Right hindlimb (tissue), 1 donor: Measurements from ENCODE around the gene ING4.
A peak's percentile ranks its signal among the peaks of the same experiment; 100 is the strongest.

Experiments
- DNase-seq: peaks from one replicate; pipeline ENCODE4 v3.0.0-alpha.2; 2018

Gene ING4

DNA sequence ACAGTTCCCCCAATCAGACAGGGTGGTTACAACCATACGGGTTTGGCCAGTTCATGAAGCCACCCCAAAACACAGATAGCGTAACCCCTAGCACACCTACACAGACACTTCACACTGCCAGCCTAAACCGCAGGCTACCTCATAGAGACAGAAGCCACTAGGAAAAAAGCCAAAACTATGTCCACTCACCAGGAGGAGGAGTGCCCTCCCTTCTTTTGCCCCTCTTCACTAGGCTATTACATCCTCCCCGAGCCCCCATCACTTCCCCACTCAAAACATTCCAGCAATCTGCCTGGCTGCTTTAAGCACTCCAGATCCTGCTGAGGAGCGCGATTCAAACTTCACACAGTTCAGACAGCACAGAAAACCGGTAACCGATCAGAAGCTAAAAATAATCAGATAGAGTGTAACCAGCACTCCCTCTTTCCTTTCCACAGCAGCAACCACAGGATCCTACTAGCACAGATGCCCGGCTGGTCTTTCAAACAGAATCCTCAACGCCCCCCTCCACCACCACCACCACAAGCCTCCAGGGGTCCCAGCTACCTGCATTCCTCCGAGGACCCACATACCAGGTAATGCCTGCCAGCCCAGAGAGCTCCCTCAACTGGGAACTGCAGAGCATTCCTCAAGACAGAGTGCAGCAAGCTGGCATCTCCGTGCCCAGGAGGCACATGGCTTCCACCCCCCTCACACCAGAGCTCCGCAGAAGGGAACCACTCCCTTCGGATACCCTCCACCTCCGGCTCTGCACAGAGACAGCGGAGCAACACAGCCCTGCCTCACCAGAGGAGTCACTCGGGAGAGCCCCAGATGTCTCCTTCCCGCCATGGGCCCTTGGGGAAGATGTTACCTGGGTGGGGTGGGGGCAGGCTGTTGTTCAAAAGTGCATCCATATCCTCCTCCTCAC lies 57.2 kb downstream of the ING4 start:
- DNase-seq: peak; percentile 29

DNA sequence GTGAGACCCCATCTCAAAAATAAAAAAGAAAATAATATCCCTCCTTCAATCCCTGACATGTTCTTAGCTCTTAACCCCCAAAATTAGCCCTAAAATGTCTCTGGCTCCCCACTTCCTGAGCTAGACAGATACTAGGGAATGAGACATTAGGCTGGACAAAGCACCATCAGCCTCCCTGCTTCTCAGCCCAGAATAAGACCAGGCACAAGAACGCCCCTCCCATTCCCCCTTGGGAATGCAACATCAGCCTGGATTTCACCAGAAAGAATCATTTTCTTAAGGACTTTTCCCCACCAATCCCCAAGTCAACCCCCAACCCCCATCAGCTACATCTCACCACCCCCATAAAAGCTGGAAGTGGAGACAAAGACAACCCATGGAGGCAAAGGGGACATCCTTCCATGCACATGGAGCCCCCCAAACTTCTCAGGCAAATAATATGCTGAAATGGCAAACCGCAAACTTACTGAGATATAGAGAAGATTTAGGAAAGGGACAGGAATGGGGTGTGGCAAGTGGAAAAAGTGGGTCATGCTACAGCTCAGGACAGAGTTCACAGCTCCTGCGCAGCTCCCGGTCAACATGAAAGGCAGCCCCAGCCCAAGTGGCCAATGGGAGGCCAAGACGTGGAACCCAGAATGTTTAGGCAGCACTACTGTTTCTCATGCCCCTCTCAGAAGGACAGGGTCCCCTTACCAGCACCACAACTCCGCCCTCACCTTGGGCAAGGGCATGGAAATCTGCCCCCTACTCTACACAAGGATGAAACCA lies 58.5 kb downstream of the ING4 start:
- DNase-seq: no peak

DNA sequence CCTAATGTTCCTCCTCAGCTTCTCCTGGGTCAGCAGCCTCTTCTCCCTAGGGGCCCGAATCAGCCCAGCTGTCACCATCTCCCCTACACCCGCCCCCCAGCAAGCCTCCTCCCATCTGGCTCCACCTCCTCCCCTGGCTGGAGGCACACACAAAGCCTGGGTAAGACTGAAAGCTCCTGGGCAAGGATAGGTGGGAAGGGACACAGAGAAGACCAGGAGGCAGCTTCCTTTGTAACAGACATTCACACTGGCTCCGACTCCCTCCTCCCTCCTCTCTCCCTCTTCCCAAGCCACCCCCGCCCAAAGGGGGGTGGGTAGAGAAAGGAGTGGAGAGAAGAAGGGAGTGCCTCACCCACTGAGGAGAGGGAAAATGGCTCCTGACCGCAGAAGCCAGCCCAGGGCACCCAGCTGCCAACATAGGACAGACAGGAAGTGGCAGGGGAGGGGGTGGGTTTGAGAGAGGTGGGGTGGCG lies 59.8 kb downstream of the ING4 start:
- peak; percentile 67 for DNase-seq

DNA sequence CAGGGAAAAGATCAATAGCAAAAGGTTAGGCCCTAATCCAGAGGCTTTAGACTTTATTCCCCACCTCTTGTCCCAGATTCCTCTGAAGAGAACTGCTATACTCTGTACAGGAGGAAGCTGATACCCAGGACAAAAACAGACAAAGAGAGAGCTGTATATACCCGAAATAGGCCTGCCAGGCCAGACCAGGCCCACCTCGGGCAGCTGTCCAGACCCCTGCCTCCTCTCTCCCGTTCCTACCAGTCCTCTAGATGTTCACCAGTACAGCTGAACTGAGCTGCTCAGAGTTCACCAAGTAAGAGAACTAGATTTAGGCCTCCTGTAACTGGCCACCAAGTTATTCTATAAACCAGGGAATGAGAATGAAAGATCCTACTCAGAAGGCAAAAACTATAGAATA lies 60.4 kb downstream of the ING4 start:
- no peak for DNase-seq
